Left lobe of liver (tissue), 2 donors: Measurements from ENCODE around the gene SLC12A4. TPM values are rescaled to one million over a fixed set of nuclear protein-coding genes. Genes with fewer than 3 reads are reported as not detected.
"Not testable (repeated sequence)": the region's sequence is repeated elsewhere in the genome, so short reads cannot be mapped to it uniquely, and the experiment has no call there.

Source experiments
- ATAC-seq: fragments of 200-7000 bp; cut with Tn5 transposase; one replicate; pipeline ENCODE4 v1.9.1; 2020; ENCODE audit warnings: mild to moderate bottlenecking, moderate library complexity
- DNase-seq: peaks from one replicate; pipeline ENCODE4 v3.0.0-alpha.2; 2020; ENCODE audit warnings: low spot score
- total RNA-seq: library from RNA; stranded (reverse); gene quantifications from one replicate; pipeline ENCODE4 v1.2.1, GENCODE V29; 2021
- donor health status: DM: no; HTN: no; CAD: no; lungs with moderate emphysema.
- donor health status: DM: no; HTN: yes; CAD: no.

Gene SLC12A4
- total RNA-seq, 1 donor from 2014 or later: 20.1 TPM

- DNase-seq (peak; percentile 79), ATAC-seq (peak; percentile 87)
Observed at GRCh38 chr16:67928561-67929364, 39.7 kb downstream of the SLC12A4 start.

- ATAC-seq: peak; percentile 2
- DNase-seq: no peak
Observed at GRCh38 chr16:67928147-67928546, 40.3 kb downstream of the SLC12A4 start.

GRCh38 chr16:67927131-67927941, 41.1 kb downstream of the SLC12A4 start:
- no peak for DNase-seq
- no peak for ATAC-seq

GRCh38 chr16:67926181-67926750, 42.2 kb downstream of the SLC12A4 start:
- DNase-seq: peak; percentile 46

GRCh38 chr16:67924140-67924906, 44.1 kb downstream of the SLC12A4 start:
- DNase-seq: peak; percentile 50
- ATAC-seq: peak; percentile 42

More at GRCh38 chr16:67926181-67926750, 42.2 kb downstream of the SLC12A4 start:
- no peak for ATAC-seq

- DNase-seq (peak; percentile 47), ATAC-seq (peak; percentile 19)
Observed at GRCh38 chr16:67923414-67924116, 44.9 kb downstream of the SLC12A4 start.

- ATAC-seq (no peak), DNase-seq (no peak)
Observed at GRCh38 chr16:67922740-67923139, 45.7 kb downstream of the SLC12A4 start.

- ATAC-seq (no peak), DNase-seq (no peak)
Observed at GRCh38 chr16:67922221-67922620, 46.2 kb downstream of the SLC12A4 start.

- no peak for ATAC-seq
- no peak for DNase-seq
Observed at GRCh38 chr16:67919622-67920221, 48.7 kb downstream of the SLC12A4 start.

- ATAC-seq (no peak), DNase-seq (no peak)
Observed at GRCh38 chr16:67917852-67918236, 50.6 kb downstream of the SLC12A4 start.

GRCh38 chr16:67917140-67917851, 51.1 kb downstream of the SLC12A4 start:
- ATAC-seq: peak; percentile 7
- DNase-seq: peak; percentile 51

GRCh38 chr16:67915831-67916723, 52.4 kb downstream of the SLC12A4 start:
- ATAC-seq: peak; percentile 84
- DNase-seq: peak; percentile 89

- DNase-seq: not testable (repeated sequence)
- peak; percentile 7 for ATAC-seq
Observed at GRCh38 chr16:67915496-67915769, 53.0 kb downstream of the SLC12A4 start.

- peak; percentile 67 for ATAC-seq
- peak; percentile 77 for DNase-seq
Observed at GRCh38 chr16:67914758-67915495, 53.5 kb downstream of the SLC12A4 start.

GRCh38 chr16:67910158-67910557, 58.3 kb downstream of the SLC12A4 start:
- no peak for DNase-seq
- no peak for ATAC-seq

GRCh38 chr16:67909056-67909742, 59.2 kb downstream of the SLC12A4 start:
- no peak for ATAC-seq
- DNase-seq: no peak
